Skeletal muscle satellite cell (primary cell): ENCODE data around the gene IL6ST.
A peak's percentile ranks its signal among the peaks of the same experiment; 100 is the strongest.

Experiments
- H3K27me3 ChIP-seq: 2 replicates; pipeline ENCODE4 v1.7.0; 2013; ENCODE audit warnings: low read length; ENCODE audit not compliant: control insufficient read depth, insufficient read depth
- H3K36me3 ChIP-seq: 2 replicates; pipeline ENCODE4 v1.7.0; 2013; ENCODE audit warnings: mild to moderate bottlenecking, control low read depth, low read length; ENCODE audit not compliant: insufficient read depth
- H3K4me1 ChIP-seq: 2 replicates; pipeline ENCODE4 v1.7.0; 2013; ENCODE audit warnings: low read length; ENCODE audit not compliant: control insufficient read depth, insufficient read depth
- H3K4me2 ChIP-seq: 2 replicates; pipeline ENCODE4 v1.7.0; 2013; ENCODE audit warnings: mild to moderate bottlenecking, low read length
- H3K4me3 ChIP-seq: 2 replicates; pipeline ENCODE4 v1.7.0; 2013; ENCODE audit warnings: low read length
- H3K9ac ChIP-seq: 2 replicates; pipeline ENCODE4 v1.7.0; 2013; ENCODE audit warnings: mild to moderate bottlenecking, low read depth, low read length, moderate library complexity
- H3K9me3 ChIP-seq: replicated peaks from 2 replicates; pipeline ENCODE4 v1.7.0; 2013; ENCODE audit warnings: mild to moderate bottlenecking, control low read depth, low read length

Gene IL6ST

GRCh38 chr5:55926476-55926875 is 68.3 kb downstream of the IL6ST start:
- no peaks in the 10 kb centered on the region for H3K36me3 ChIP-seq
- H3K4me2 ChIP-seq, result no peak overlapping the region
- H3K4me1 ChIP-seq, result peaks cover 5% of the 10 kb centered on the region
- no peak overlapping the region for H3K9ac ChIP-seq
- H3K4me3 ChIP-seq, result no peak overlapping the region
- no peaks in the 10 kb centered on the region for H3K27me3 ChIP-seq
- no peaks in the 10 kb centered on the region for H3K9me3 ChIP-seq

- no peak overlapping the region for H3K4me3 ChIP-seq
- H3K4me2 ChIP-seq, result no peak overlapping the region
- H3K4me1 ChIP-seq, result peaks cover 5% of the 10 kb centered on the region
- no peaks in the 10 kb centered on the region for H3K36me3 ChIP-seq
- no peak overlapping the region for H3K9ac ChIP-seq
- H3K9me3 ChIP-seq, result no peaks in the 10 kb centered on the region
- H3K27me3 ChIP-seq, result no peaks in the 10 kb centered on the region
These were observed 69.1 kb downstream of the IL6ST start for GRCh38 chr5:55925712-55926111.

GRCh38 chr5:55925181-55925580 is 69.6 kb downstream of the IL6ST start:
- H3K9ac ChIP-seq, result no peak overlapping the region
- no peak overlapping the region for H3K4me3 ChIP-seq
- no peaks in the 10 kb centered on the region for H3K36me3 ChIP-seq
- no peak overlapping the region for H3K4me2 ChIP-seq
- no peaks in the 10 kb centered on the region for H3K27me3 ChIP-seq
- H3K9me3 ChIP-seq, result no peaks in the 10 kb centered on the region
- H3K4me1 ChIP-seq, result peaks cover 5% of the 10 kb centered on the region

GRCh38 chr5:55924744-55925143 is 70.0 kb downstream of the IL6ST start:
- Histone ChIP-seq H3K36me3 (no peaks in the 10 kb centered on the region), H3K4me1 (peaks cover 5% of the 10 kb centered on the region), H3K27me3 (no peaks in the 10 kb centered on the region), H3K4me3 (no peak overlapping the region), H3K4me2 (no peak overlapping the region), H3K9ac (no peak overlapping the region), H3K9me3 (no peaks in the 10 kb centered on the region)

- no peak overlapping the region for H3K4me3 ChIP-seq
- H3K4me2 ChIP-seq, result no peak overlapping the region
- H3K27me3 ChIP-seq, result no peaks in the 10 kb centered on the region
- H3K9me3 ChIP-seq, result no peaks in the 10 kb centered on the region
- H3K9ac ChIP-seq, result no peak overlapping the region
- H3K36me3 ChIP-seq, result no peaks in the 10 kb centered on the region
- peaks cover 5% of the 10 kb centered on the region for H3K4me1 ChIP-seq
These were observed 70.8 kb downstream of the IL6ST start for GRCh38 chr5:55923865-55924500.

GRCh38 chr5:55923177-55923771 is 71.5 kb downstream of the IL6ST start:
- no peaks in the 10 kb centered on the region for H3K9me3 ChIP-seq
- peak overlapping the region; percentile 29 for H3K9ac ChIP-seq
- H3K4me3 ChIP-seq, result peak overlapping the region; percentile 61

GRCh38 chr5:55921617-55922016 is 73.1 kb downstream of the IL6ST start:
- H3K4me2 ChIP-seq, result no peak overlapping the region

More at GRCh38 chr5:55923177-55923771, 71.5 kb downstream of the IL6ST start:
- peaks cover 5% of the 10 kb centered on the region for H3K4me1 ChIP-seq
- no peaks in the 10 kb centered on the region for H3K27me3 ChIP-seq
- H3K36me3 ChIP-seq, result no peaks in the 10 kb centered on the region
- H3K4me2 ChIP-seq, result peak overlapping the region; percentile 67

GRCh38 chr5:55920784-55921183 is 74.0 kb downstream of the IL6ST start:
- no peak overlapping the region for H3K4me2 ChIP-seq
- H3K27me3 ChIP-seq, result no peaks in the 10 kb centered on the region
- no peaks in the 10 kb centered on the region for H3K9me3 ChIP-seq
- no peak overlapping the region for H3K4me3 ChIP-seq
- no peak overlapping the region for H3K9ac ChIP-seq
- peaks cover 9% of the 10 kb centered on the region for H3K4me1 ChIP-seq
- no peaks in the 10 kb centered on the region for H3K36me3 ChIP-seq

More at GRCh38 chr5:55921617-55922016, 73.1 kb downstream of the IL6ST start:
- Histone ChIP-seq H3K27me3 (no peaks in the 10 kb centered on the region), H3K9me3 (no peaks in the 10 kb centered on the region), H3K4me3 (no peak overlapping the region), H3K9ac (no peak overlapping the region), H3K36me3 (no peaks in the 10 kb centered on the region), H3K4me1 (peaks cover 9% of the 10 kb centered on the region)

GRCh38 chr5:55919625-55920024 is 75.1 kb downstream of the IL6ST start:
- Histone ChIP-seq H3K36me3 (no peaks in the 10 kb centered on the region), H3K9ac (no peak overlapping the region), H3K4me1 (peaks cover 9% of the 10 kb centered on the region), H3K4me2 (no peak overlapping the region), H3K9me3 (no peaks in the 10 kb centered on the region), H3K27me3 (no peaks in the 10 kb centered on the region), H3K4me3 (no peak overlapping the region)

GRCh38 chr5:55918087-55919035 is 76.4 kb downstream of the IL6ST start:
- H3K4me2 ChIP-seq, result no peak overlapping the region
- H3K9me3 ChIP-seq, result no peaks in the 10 kb centered on the region
- no peaks in the 10 kb centered on the region for H3K27me3 ChIP-seq
- H3K36me3 ChIP-seq, result no peaks in the 10 kb centered on the region
- no peak overlapping the region for H3K9ac ChIP-seq
- H3K4me1 ChIP-seq, result peaks cover 9% of the 10 kb centered on the region
- H3K4me3 ChIP-seq, result no peak overlapping the region

- Histone ChIP-seq H3K9ac (no peak overlapping the region), H3K36me3 (no peaks in the 10 kb centered on the region), H3K4me2 (no peak overlapping the region), H3K4me1 (peaks cover 4% of the 10 kb centered on the region), H3K4me3 (no peak overlapping the region), H3K9me3 (no peaks in the 10 kb centered on the region), H3K27me3 (no peaks in the 10 kb centered on the region)
These were observed 77.2 kb downstream of the IL6ST start for GRCh38 chr5:55917402-55918086.
